GM18526 (cell line): ENCODE measurements around the gene RBM23.

Experiments used
- POLR2A ChIP-seq: IDR thresholded peaks from 3 replicates; pipeline ENCODE4 v1.6.1; 2011; ENCODE audit not compliant: insufficient read length; ENCODE audit errors: extremely low read depth

The RBM23 gene

GRCh38 chr14:22854963-22855724 lies 63.8 kb downstream of the RBM23 start:
- TF ChIP-seq POLR2A = no peak

- TF ChIP-seq POLR2A = no peak
Observed at GRCh38 chr14:22852940-22853767, 65.8 kb downstream of the RBM23 start.

DNA sequence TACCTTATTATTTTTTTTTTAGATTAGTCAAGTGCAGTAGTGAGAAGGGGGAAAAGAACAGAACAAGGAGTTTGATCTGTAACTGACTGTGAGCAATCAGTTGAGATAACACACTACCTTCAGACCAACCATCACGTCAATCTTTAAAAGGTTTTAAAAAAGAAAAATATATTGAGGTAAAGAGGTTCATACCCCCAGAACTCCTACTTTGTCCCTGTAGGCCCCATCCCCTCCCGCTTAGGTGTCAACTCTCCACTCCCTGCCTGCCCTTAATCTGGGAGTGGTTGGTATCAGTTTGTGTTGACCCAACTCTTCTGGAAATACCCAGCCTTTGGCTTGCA lies 66.4 kb downstream of the RBM23 start:
- no peak for TF ChIP-seq POLR2A

GRCh38 chr14:22850944-22851764 lies 67.8 kb downstream of the RBM23 start:
- TF ChIP-seq POLR2A = no peak

DNA sequence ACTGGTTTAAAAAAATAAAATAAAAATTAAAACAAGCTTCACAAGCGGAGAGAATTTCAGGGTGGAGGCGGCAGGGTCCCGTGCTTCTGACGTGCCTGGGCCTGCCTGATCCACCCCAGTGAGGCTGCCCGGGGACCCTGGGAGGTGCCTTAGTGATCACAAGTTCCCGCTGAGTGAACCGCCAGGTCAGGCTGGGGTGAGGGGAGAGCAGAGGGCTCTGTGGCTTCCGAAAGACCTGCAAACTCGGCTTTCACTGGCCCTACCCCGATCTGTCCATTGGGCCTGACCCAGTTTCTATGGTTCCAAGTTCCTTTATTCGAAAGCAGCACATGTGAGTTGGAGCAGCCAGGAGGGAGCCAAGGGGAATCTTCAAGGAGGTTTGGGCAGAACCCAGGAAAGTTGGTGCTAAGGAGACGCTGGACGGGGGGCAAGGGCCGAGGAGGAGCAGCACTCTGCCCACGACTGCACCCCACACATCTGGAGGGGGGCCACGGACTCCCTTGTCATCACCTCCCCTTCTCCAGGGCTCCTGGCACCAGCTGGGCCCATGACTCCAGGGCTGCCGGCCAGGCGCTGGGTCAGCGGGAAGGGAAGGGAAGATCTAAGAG lies 69.6 kb downstream of the RBM23 start:
- no peak for TF ChIP-seq POLR2A

DNA sequence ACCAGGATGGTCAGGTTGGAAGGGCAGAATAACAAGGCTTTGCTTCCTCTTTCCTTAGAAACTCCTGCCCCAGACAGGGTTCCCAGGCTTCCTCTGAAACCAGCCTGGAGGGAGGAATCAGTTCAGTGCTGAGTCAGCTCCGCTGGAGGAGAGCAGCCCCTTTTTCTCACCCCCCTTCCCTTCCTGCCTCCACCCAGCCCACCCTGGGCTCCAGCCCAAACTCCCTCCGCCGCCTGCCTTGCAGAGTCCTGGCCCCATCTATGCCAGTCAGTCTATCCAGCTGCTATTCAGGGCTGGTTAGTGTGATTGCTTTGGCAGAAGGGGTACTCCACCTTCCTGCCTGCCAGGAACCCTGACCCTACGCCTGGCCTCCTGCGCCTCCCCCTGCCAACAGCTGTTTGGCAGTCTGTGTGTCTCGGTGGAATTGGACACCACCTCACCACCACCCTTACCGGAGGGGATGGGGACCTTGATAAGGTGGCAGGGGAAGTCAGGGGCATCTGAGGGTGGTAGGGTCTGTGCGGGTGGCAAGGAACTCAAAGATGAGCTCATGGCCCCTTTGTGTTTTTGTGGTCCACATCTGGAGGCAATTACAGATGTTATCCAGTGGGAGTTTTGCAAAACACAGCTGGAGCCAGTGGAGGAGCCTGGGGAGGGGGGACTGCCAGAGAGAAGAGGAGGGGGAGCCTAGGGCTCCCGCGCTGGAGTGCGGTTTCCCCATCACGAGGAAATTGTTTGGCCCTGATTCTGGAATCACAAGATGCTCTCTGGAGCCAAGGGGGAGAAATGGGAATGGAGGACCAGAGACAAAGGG lies 70.4 kb downstream of the RBM23 start:
- no peak for TF ChIP-seq POLR2A

- no peak for TF ChIP-seq POLR2A
Observed at GRCh38 chr14:22847661-22848341, 71.1 kb downstream of the RBM23 start.

- TF ChIP-seq POLR2A = no peak
Observed at GRCh38 chr14:22846811-22847307, 72.1 kb downstream of the RBM23 start.

DNA sequence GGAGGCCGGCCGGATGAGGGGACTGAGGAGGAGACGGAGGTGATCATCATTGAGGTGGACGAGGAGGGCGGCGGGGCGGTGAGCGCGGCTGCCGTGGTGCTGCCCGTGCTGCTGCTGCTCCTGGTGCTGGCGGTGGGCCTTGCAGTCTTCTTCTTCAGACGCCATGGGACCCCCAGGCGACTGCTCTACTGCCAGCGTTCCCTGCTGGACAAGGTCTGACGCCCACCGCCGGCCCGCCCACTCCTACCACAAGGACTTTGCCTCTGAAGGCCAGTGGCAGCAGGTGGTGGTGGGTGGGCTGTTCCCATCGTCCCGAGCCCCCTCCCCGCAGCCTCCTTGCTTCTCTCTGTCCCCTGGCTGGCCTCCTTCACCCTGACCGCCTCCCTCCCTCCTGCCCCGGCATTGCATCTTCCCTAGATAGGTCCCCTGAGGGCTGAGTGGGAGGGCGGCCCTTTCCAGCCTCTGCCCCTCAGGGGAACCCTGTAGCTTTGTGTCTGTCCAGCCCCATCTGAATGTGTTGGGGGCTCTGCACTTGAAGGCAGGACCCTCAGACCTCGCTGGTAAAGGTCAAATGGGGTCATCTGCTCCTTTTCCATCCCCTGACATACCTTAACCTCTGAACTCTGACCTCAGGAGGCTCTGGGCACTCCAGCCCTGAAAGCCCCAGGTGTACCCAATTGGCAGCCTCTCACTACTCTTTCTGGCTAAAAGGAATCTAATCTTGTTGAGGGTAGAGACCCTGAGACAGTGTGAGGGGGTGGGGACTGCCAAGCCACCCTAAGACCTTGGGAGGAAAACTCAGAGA lies 72.9 kb downstream of the RBM23 start:
- TF ChIP-seq POLR2A = no peak

- TF ChIP-seq POLR2A = no peak
Observed at GRCh38 chr14:22845103-22845394, 73.9 kb downstream of the RBM23 start.

GRCh38 chr14:22844221-22845102 lies 74.5 kb downstream of the RBM23 start:
- no peak for TF ChIP-seq POLR2A
